Glutamatergic neuron (in vitro differentiated cells): ENCODE measurements around the gene TBRG4. TPM values are rescaled to one million over a fixed set of nuclear protein-coding genes. Genes with fewer than 3 reads are reported as not detected.

Experiments used
- DNase-seq: peaks from one replicate; pipeline ENCODE4 v3.0.0; 2022
- H3K27ac Mint-ChIP-seq: one replicate; pipeline ENCODE4 v1.8.0; 2020; ENCODE audit warnings: mild to moderate bottlenecking, mixed read lengths, inconsistent platforms; ENCODE audit not compliant: unreplicated experiment
- H3K27me3 Mint-ChIP-seq: one replicate; pipeline ENCODE4 v1.8.0; 2020; ENCODE audit warnings: mild to moderate bottlenecking, moderate library complexity, mixed read lengths, inconsistent platforms; ENCODE audit not compliant: unreplicated experiment
- H3K36me3 Mint-ChIP-seq: one replicate; pipeline ENCODE4 v1.8.0; 2020; ENCODE audit warnings: mild to moderate bottlenecking, mixed read lengths, inconsistent platforms; ENCODE audit not compliant: unreplicated experiment
- H3K4me1 Mint-ChIP-seq: one replicate; pipeline ENCODE4 v1.8.0; 2020; ENCODE audit warnings: mild to moderate bottlenecking, low read depth, mixed read lengths, inconsistent platforms; ENCODE audit not compliant: unreplicated experiment
- H3K4me3 Mint-ChIP-seq: one replicate; pipeline ENCODE4 v1.8.0; 2020; ENCODE audit warnings: mild to moderate bottlenecking, mixed read lengths, inconsistent platforms; ENCODE audit not compliant: unreplicated experiment
- H3K9me3 Mint-ChIP-seq: one replicate; pipeline ENCODE4 v1.8.0; 2020; ENCODE audit warnings: mild to moderate bottlenecking, moderate library complexity, mixed read lengths, inconsistent platforms; ENCODE audit not compliant: unreplicated experiment
- CTCF ChIP-seq: fragments of 200-600 bp; sonication (generic); IDR thresholded peaks from one replicate; pipeline ENCODE4 v1.5.0; 2021; ENCODE audit not compliant: partially characterized antibody, unreplicated experiment
- total RNA-seq: library from RNA; stranded (reverse); fragmentation: NEBNext Ultra II Directional; extraction: Animal tissue kit (Norgen Biotek cat#: 25700); gene quantifications from one replicate; pipeline ENCODE4 v1.2.1, GENCODE V29; 2021; ENCODE audit not compliant: unreplicated experiment

Gene TBRG4
- total RNA-seq, 1 donor from 2014 or later, result 90.1 TPM

- Mint-ChIP-seq H3K9me3 (peaks cover 6% of the 10 kb centered on the region), H3K4me1 (peaks cover 9% of the 10 kb centered on the region), H3K27me3 (peaks cover 9% of the 10 kb centered on the region), H3K27ac (no peak overlapping the region), H3K36me3 (no peaks in the 10 kb centered on the region), H3K4me3 (no peak overlapping the region)
- no peak for TF ChIP-seq CTCF
- no peak for DNase-seq
These were observed 25.8 kb downstream of the TBRG4 start for GRCh38 chr7:45085619-45086200.

GRCh38 chr7:45084901-45085618 is 26.4 kb downstream of the TBRG4 start:
- peaks cover 4% of the 10 kb centered on the region for H3K9me3 Mint-ChIP-seq
- no peak for DNase-seq

GRCh38 chr7:45084336-45084735 is 27.2 kb downstream of the TBRG4 start:
- no peak for TF ChIP-seq CTCF
- Mint-ChIP-seq H3K27ac (no peak overlapping the region), H3K36me3 (peaks cover 4% of the 10 kb centered on the region), H3K27me3 (peaks cover 12% of the 10 kb centered on the region), H3K9me3 (no peaks in the 10 kb centered on the region), H3K4me1 (peaks cover 5% of the 10 kb centered on the region), H3K4me3 (no peak overlapping the region)
- no peak for DNase-seq

More at GRCh38 chr7:45084901-45085618, 26.4 kb downstream of the TBRG4 start:
- Mint-ChIP-seq H3K4me3 (no peak overlapping the region), H3K27ac (no peak overlapping the region), H3K4me1 (peaks cover 9% of the 10 kb centered on the region), H3K27me3 (peaks cover 9% of the 10 kb centered on the region), H3K36me3 (peaks cover 3% of the 10 kb centered on the region)
- no peak for TF ChIP-seq CTCF

GRCh38 chr7:45082831-45083331 is 28.6 kb downstream of the TBRG4 start:
- H3K36me3 Mint-ChIP-seq, result peaks cover 4% of the 10 kb centered on the region
- TF ChIP-seq CTCF, result no peak
- H3K4me1 Mint-ChIP-seq, result peaks cover 5% of the 10 kb centered on the region
- DNase-seq, result no peak
- no peak overlapping the region for H3K27ac Mint-ChIP-seq
- peaks cover 7% of the 10 kb centered on the region for H3K9me3 Mint-ChIP-seq
- no peak overlapping the region for H3K4me3 Mint-ChIP-seq
- peaks cover 24% of the 10 kb centered on the region for H3K27me3 Mint-ChIP-seq
